GM12878 (cell line): ENCODE data around the gene GOSR2. TPM values are rescaled to one million over a fixed set of nuclear protein-coding genes. Genes with fewer than 3 reads are reported as not detected.

ENCODE experiments used
- ATAC-seq: fragments of 200-7000 bp; cut with Tn5 transposase; 3 replicates; pipeline ENCODE4 v1.9.1; 2020; ENCODE audit warnings: mild to moderate bottlenecking, moderate library complexity
- BruUV-seq: library from RNA; stranded (reverse); fragments of 400-500 nt; replicated peaks from 2 replicates; lab custom pipeline; 2021; lab: Mats Ljungman, UMichigan
- CTCF ChIA-PET: fragments of 300-600 bp; sonication (Branson Sonifier 250); formaldehyde crosslinking; extraction: SDS; loops from one replicate; lab custom pipeline; 2021; ENCODE audit warnings: inconsistent platforms; lab: Yijun Ruan, JAX
- POLR2A ChIA-PET: fragments of 350-600 bp; formaldehyde crosslinking; extraction: SDS; loops from one replicate; lab custom pipeline; 2021; ENCODE audit warnings: inconsistent platforms; lab: Charles Lee
- RAD21 ChIA-PET: fragments of 300-600 bp; sonication (Branson Sonifier 250); formaldehyde crosslinking; loops from one replicate; lab custom pipeline; 2023; ENCODE audit warnings: antibody characterized with exemption; ENCODE audit not compliant: unreplicated experiment; lab: Charles Lee
- SMC1A ChIA-PET: fragments of 300-600 bp; sonication (Branson Sonifier 250); formaldehyde crosslinking; loops from one replicate; lab custom pipeline; 2023; ENCODE audit not compliant: unreplicated experiment, uncharacterized antibody; lab: Charles Lee
- DNase-seq: peaks from one replicate; pipeline ENCODE4 v3.0.0-alpha.2; 2011; ENCODE audit warnings: low read depth, low spot score
- FAIRE-seq: peaks from 3 replicates; lab custom pipeline; 2011; peaks lifted over from hg19 to GRCh38; lab: Jason Lieb, UNC
- H2AFZ ChIP-seq: 2 replicates; pipeline ENCODE4 v1.6.0; 2011; ENCODE audit warnings: low read depth, low read length, control low read depth; ENCODE audit not compliant: control insufficient read depth
- H3K27ac ChIP-seq: 2 replicates; pipeline ENCODE4 v1.5.1; 2011; ENCODE audit warnings: control low read depth; ENCODE audit not compliant: control insufficient read depth, insufficient read depth
- H3K27me3 ChIP-seq, 2 experiments: replicated peaks in 1 of 2; 2 replicates each; pipeline versions ENCODE4 v1.6.0 to v1.6.1; 2011; ENCODE audit warnings: low read length in 1 of 2; ENCODE audit not compliant: control insufficient read depth in 2 of 2, insufficient read depth in 2 of 2
- H3K36me3 ChIP-seq, 2 experiments: 2 replicates each; pipeline ENCODE4 v1.5.1; 2011; ENCODE audit warnings: low read length in 1 of 2; ENCODE audit not compliant: control insufficient read depth in 2 of 2, insufficient read depth in 2 of 2
- H3K4me1 ChIP-seq: 2 replicates; pipeline ENCODE4 v1.6.1; 2011; ENCODE audit warnings: mild to moderate bottlenecking, low read length, moderate library complexity, mixed read lengths; ENCODE audit not compliant: control insufficient read depth, insufficient read depth
- H3K4me2 ChIP-seq: 2 replicates; pipeline ENCODE4 v1.6.0; 2011; ENCODE audit warnings: control low read depth; ENCODE audit not compliant: control insufficient read depth, insufficient read depth
- H3K4me3 ChIP-seq: fragments of 200-600 bp; sonication (generic); 2 replicates; pipeline ENCODE4 v1.5.1; 2016
- H3K79me2 ChIP-seq: 2 replicates; pipeline ENCODE4 v1.6.0; 2011; ENCODE audit warnings: low read length; ENCODE audit not compliant: control insufficient read depth, insufficient read depth
- H3K9ac ChIP-seq: 2 replicates; pipeline ENCODE4 v1.8.0; 2011; ENCODE audit warnings: low read length, control low read depth, mixed read lengths; ENCODE audit not compliant: control insufficient read depth, insufficient read depth
- H3K9me3 ChIP-seq: replicated peaks from 3 replicates; pipeline ENCODE4 v1.5.1; 2011; ENCODE audit warnings: mild to moderate bottlenecking, low read length; ENCODE audit not compliant: control insufficient read depth, insufficient read depth
- H4K20me1 ChIP-seq: 2 replicates; pipeline ENCODE4 v1.6.0; 2011; ENCODE audit not compliant: control insufficient read depth, insufficient read depth
- ASH2L ChIP-seq: fragments of 300-600, 200-600 bp; sonication (generic); IDR thresholded peaks from 2 replicates; pipeline ENCODE4 v1.6.1; 2017; ENCODE audit warnings: low read depth, mild to moderate bottlenecking, borderline replicate concordance
- CHD4 ChIP-seq: fragments of 200-600 bp; sonication (generic); IDR thresholded peaks from 2 replicates; pipeline ENCODE4 v1.6.1; 2016; ENCODE audit warnings: mild to moderate bottlenecking
- EP300 ChIP-seq, 2 experiments: fragments of 150-350 bp in 1 of 2; IDR thresholded peaks; 2 replicates each; pipeline ENCODE4 v1.6.1; 2011 to 2012; ENCODE audit warnings: low read depth in 2 of 2, low read length in 2 of 2, borderline replicate concordance in 1 of 2, improper control_type of control experiment in 1 of 2, inconsistent platforms in 1 of 2; ENCODE audit not compliant: control insufficient read depth in 1 of 2
- ESRRA ChIP-seq: IDR thresholded peaks from 2 replicates; pipeline ENCODE4 v1.6.1; 2012; ENCODE audit warnings: mild to moderate bottlenecking, low read length, improper control_type of control experiment
- EZH2 ChIP-seq: IDR thresholded peaks from 2 replicates; pipeline ENCODE4 v1.6.1; 2012; ENCODE audit warnings: low read depth, mild to moderate bottlenecking, control low read depth, inconsistent platforms, low read length, borderline replicate concordance; ENCODE audit not compliant: control insufficient read depth
- HDAC2 ChIP-seq: fragments of 200-600 bp; sonication (generic); IDR thresholded peaks from 2 replicates; pipeline ENCODE4 v1.6.1; 2017
- HDAC6 ChIP-seq: fragments of 200-600 bp; sonication (generic); IDR thresholded peaks from one replicate; pipeline ENCODE4 v1.8.0; 2017; ENCODE audit warnings: antibody characterized with exemption; ENCODE audit not compliant: unreplicated experiment
- NBN ChIP-seq: fragments of 450-650 bp; IDR thresholded peaks from 2 replicates; pipeline ENCODE4 v1.6.1; 2016
- NFIC ChIP-seq: IDR thresholded peaks from 2 replicates; pipeline ENCODE4 v1.6.1; 2012; ENCODE audit warnings: low read depth, mild to moderate bottlenecking, inconsistent platforms, low read length, moderate library complexity
- PAX8 ChIP-seq: fragments of 450-650 bp; IDR thresholded peaks from 2 replicates; pipeline ENCODE4 v1.6.1; 2017; ENCODE audit warnings: mild to moderate bottlenecking, moderate library complexity
- RBBP5 ChIP-seq: fragments of 200-600 bp; sonication (generic); conservative IDR thresholded peaks from 2 replicates; pipeline ENCODE4 v1.6.1; 2016
- RFX5 ChIP-seq: IDR thresholded peaks from 2 replicates; pipeline ENCODE4 v1.6.1; 2011; ENCODE audit warnings: low read depth, low read length, improper control_type of control experiment
- TARDBP ChIP-seq: IDR thresholded peaks from 2 replicates; pipeline ENCODE4 v1.6.1; 2016; ENCODE audit warnings: borderline replicate concordance
- TCF12 ChIP-seq: IDR thresholded peaks from 2 replicates; pipeline ENCODE4 v1.6.1; 2011; ENCODE audit warnings: low read depth, mild to moderate bottlenecking, low read length
- TCF3 ChIP-seq: IDR thresholded peaks from 2 replicates; pipeline ENCODE4 v1.6.1; 2012; ENCODE audit warnings: low read depth, mild to moderate bottlenecking, low read length, borderline replicate concordance; ENCODE audit not compliant: insufficient read depth
- WRNIP1 ChIP-seq: IDR thresholded peaks from 2 replicates; pipeline ENCODE4 v1.6.1; 2011; ENCODE audit warnings: low read depth, low read length, improper control_type of control experiment, borderline replicate concordance
- ZNF384 ChIP-seq: IDR thresholded peaks from 2 replicates; pipeline ENCODE4 v1.6.1; 2012; ENCODE audit warnings: low read depth, mild to moderate bottlenecking, low read length, improper control_type of control experiment, borderline replicate concordance
- WGBS: methylation state at CpG from one replicate; pipeline ENCODE4 v1.1.6; 2016; ENCODE audit warnings: low lambda C conversion rate; ENCODE audit not compliant: insufficient replicate concordance, insufficient coverage; ENCODE audit errors: missing lambda C conversion rate; 5-methylcytosine and 5-hydroxymethylcytosine counted together
- in situ Hi-C: fragments of 300-500 bp; cut with MboI; formaldehyde crosslinking; loops from 9 replicates; pipeline ENCODE4 v1.14.3; 2018; ENCODE audit warnings: mixed read lengths
- intact Hi-C: fragments of 100-400 bp; cut with micrococcal nuclease; formaldehyde crosslinking; loops from one replicate; pipeline ENCODE4 v1.14.2; 2022; ENCODE audit not compliant: unreplicated experiment
- polyA plus RNA-seq, 11 experiments: library from polyadenylated mRNA; depleted of rRNA in 4 of 11; unstranded in 6 of 11; stranded (reverse) in 5 of 11; fragments of >200 nt; fragmentation: Nextera tagmentation in 4 of 11; fragmentation: Illumina TruSeq in 1 of 11; extraction: Ambion mirVana in 4 of 11; extraction: Trizol in 1 of 11; gene quantifications; 1 replicate in 1 of 11; 2 replicates in 10 of 11; pipeline versions ENCODE4 v1.2.1 to v1.2.3, GENCODE V29; 2011 to 2016; ENCODE audit warnings: inconsistent platforms in 2 of 11, missing spikeins in 2 of 11, low read depth in 1 of 11
- total RNA-seq, 4 experiments: library from RNA; depleted of rRNA in 3 of 4; stranded (reverse); fragments of >200 nt in 3 of 4; fragmentation: Illumina TruSeq in 1 of 4; extraction: Trizol in 1 of 4; gene quantifications; 2 replicates each; pipeline versions ENCODE4 v1.2.1 to v1.2.3, GENCODE V29; 2013 to 2021
- TF ChIP-seq, protein P1 (sequence below): fragments of 450-650 bp; IDR thresholded peaks from 2 replicates; pipeline ENCODE4 v1.6.1; 2017; ENCODE audit warnings: low read depth, mild to moderate bottlenecking, moderate library complexity

GOSR2 gene
- total and polyA plus RNA-seq, 10 of the 15 experiments (the other 5 are each of a cell fraction or from before 2014, with no cell fraction given): 30.1 to 64.5 (median 47.0) TPM

- Histone ChIP-seq H3K27me3 (0 out of 4 replicates have a peak, but pooled peaks cover 0 to 2% of the 10 kb centered on the region in 2 experiments), H4K20me1 (no peaks in the 10 kb centered on the region), H3K4me3 (no peak overlapping the region), H3K4me2 (no peak overlapping the region), H3K27ac (no peak overlapping the region), H3K79me2 (no peaks in the 10 kb centered on the region), H3K9me3 (no peaks in the 10 kb centered on the region), H3K9ac (no peak overlapping the region), H3K4me1 (no peaks in the 10 kb centered on the region), H3K36me3 (no peaks in the 10 kb centered on the region), H2AFZ (no peak overlapping the region)
- no TSS peak for BruUV-seq
- intact Hi-C loops: no loop called here
- CTCF ChIA-PET: no interaction called here
- RAD21 ChIA-PET: no interaction called here
- ATAC-seq: no peak
- DNase-seq: no peak
- no peak for FAIRE-seq
- SMC1A ChIA-PET: no interaction called here
- TF ChIP-seq, protein P1, sequence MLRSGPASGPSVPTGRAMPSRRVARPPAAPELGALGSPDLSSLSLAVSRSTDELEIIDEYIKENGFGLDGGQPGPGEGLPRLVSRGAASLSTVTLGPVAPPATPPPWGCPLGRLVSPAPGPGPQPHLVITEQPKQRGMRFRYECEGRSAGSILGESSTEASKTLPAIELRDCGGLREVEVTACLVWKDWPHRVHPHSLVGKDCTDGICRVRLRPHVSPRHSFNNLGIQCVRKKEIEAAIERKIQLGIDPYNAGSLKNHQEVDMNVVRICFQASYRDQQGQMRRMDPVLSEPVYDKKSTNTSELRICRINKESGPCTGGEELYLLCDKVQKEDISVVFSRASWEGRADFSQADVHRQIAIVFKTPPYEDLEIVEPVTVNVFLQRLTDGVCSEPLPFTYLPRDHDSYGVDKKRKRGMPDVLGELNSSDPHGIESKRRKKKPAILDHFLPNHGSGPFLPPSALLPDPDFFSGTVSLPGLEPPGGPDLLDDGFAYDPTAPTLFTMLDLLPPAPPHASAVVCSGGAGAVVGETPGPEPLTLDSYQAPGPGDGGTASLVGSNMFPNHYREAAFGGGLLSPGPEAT: no peak
- TF ChIP-seq CHD4 (no peak), WRNIP1 (no peak), NFIC (no peak), EP300 (IDR thresholded peaks at IDR 0.05; ENCODE audit: borderline replicate concordance in 1 of 2, control insufficient read depth in 1 of 2, low read depth in 2 of 2, low read length in 2 of 2) (no peak), HDAC2 (no peak)
- 0% methylated on average over 1 of the region's 1 CpG for WGBS
- POLR2A ChIA-PET: no interaction called here
- in situ Hi-C loops: no loop called here
Observed at GRCh38 chr17:46915596-46915995, 7.4 kb upstream of the GOSR2 start.

DNA sequence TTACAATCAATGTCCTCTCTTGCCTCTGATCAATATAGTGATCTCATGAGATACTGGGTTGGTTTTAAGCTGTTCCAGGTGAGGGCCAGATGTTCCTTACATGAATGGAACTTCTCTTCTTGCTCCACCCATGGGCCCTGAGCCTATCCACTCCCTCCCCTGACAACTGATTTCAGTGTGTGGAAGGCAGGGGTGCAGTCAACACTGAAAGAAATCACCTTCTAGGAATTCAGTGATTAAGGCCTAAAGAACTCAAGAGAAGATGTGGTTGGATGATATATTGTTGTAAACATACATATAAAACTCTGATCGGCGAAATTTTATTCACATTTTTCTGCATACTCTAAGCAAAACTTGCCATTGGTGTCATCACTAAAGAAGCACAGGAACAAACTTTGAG lies 6.7 kb upstream of the GOSR2 start:
- in situ Hi-C loops: no loop called here
- H3K27ac ChIP-seq: no peak overlapping the region
- ATAC-seq (no peak), DNase-seq (no peak), FAIRE-seq (no peak)
- BruUV-seq: no TSS peak
- H3K4me1 ChIP-seq: no peaks in the 10 kb centered on the region
- H4K20me1 ChIP-seq: no peaks in the 10 kb centered on the region
- H2AFZ ChIP-seq: no peak overlapping the region
- CTCF ChIA-PET: no interaction called here
- WGBS: 25% methylated on average over 2 of the region's 2 CpGs
- intact Hi-C loops: no loop called here
- no peak for TF ChIP-seq RBBP5
- no peak for TF ChIP-seq EZH2
- TF ChIP-seq RFX5: no peak
- no peak for TF ChIP-seq TCF3
- no peak for TF ChIP-seq ZNF384
- TF ChIP-seq ESRRA: no peak
- TF ChIP-seq TARDBP: no peak
- TF ChIP-seq HDAC6: no peak
- TF ChIP-seq ASH2L: no peak
- TF ChIP-seq TCF12: no peak
- no peak for TF ChIP-seq NBN
- TF ChIP-seq PAX8: no peak
- H3K79me2 ChIP-seq: no peaks in the 10 kb centered on the region
- no peak overlapping the region for H3K9ac ChIP-seq
- POLR2A ChIA-PET: no interaction called here
- H3K9me3 ChIP-seq: no peaks in the 10 kb centered on the region
- H3K4me2 ChIP-seq: no peak overlapping the region
- RAD21 ChIA-PET: no interaction called here
- no peak overlapping the region for H3K4me3 ChIP-seq
- SMC1A ChIA-PET: no interaction called here
- 0 out of 4 replicates have a peak, but pooled peaks cover 0 to 2% of the 10 kb centered on the region in 2 experiments for H3K27me3 ChIP-seq
- no peaks in the 10 kb centered on the region for H3K36me3 ChIP-seq
